K562 (cell line): ENCODE results near the gene CUX1. TPM values are rescaled to one million over a fixed set of nuclear protein-coding genes. Genes with fewer than 3 reads are reported as not detected.

Experiments
- ASH1L ChIP-seq: fragments of 450-650 bp; IDR thresholded peaks from 2 replicates; pipeline ENCODE4 v1.6.1; 2018; ENCODE audit warnings: borderline replicate concordance, mild to moderate bottlenecking, low read depth; ENCODE audit not compliant: partially characterized antibody
- CHD1 ChIP-seq: fragments of 200-600 bp; sonication (generic); IDR thresholded peaks from one replicate; pipeline ENCODE4 v1.6.1; 2012; ENCODE audit warnings: mild to moderate bottlenecking, moderate library complexity, low read length, inconsistent platforms
- CREM ChIP-seq: IDR thresholded peaks from 2 replicates; pipeline ENCODE4 v1.6.1; 2014; ENCODE audit warnings: antibody characterized with exemption, low read depth
- DDX20 ChIP-seq: fragments of 450-650 bp; IDR thresholded peaks from 2 replicates; pipeline ENCODE4 v1.6.1; 2016; ENCODE audit warnings: missing genetic modification characterization, low read depth, mild to moderate bottlenecking, missing compliant biosample characterization, moderate library complexity
- FOXP1 ChIP-seq: sonication (generic); formaldehyde crosslinking; IDR thresholded peaks from 2 replicates; pipeline ENCODE4 v1.8.0; 2022; ENCODE audit warnings: mild to moderate bottlenecking, missing genetic modification reagents
- KLF16 ChIP-seq: IDR thresholded peaks from 2 replicates; pipeline ENCODE4 v1.6.1; 2016; ENCODE audit warnings: antibody characterized with exemption
- MEF2D ChIP-seq: conservative IDR thresholded peaks from 2 replicates; pipeline ENCODE4 v1.6.1; 2016; ENCODE audit warnings: low read depth, missing genetic modification characterization, missing compliant biosample characterization
- MYNN ChIP-seq, 2 experiments: sonication (generic); formaldehyde crosslinking in 1 of 2; IDR thresholded peaks; 2 replicates each; pipeline versions ENCODE4 v1.5.0 to v1.6.1; 2016 to 2020; ENCODE audit warnings: antibody characterized with exemption in 1 of 2, missing genetic modification reagents in 1 of 2
- NCOA1 ChIP-seq: fragments of 450-650 bp; IDR thresholded peaks from 2 replicates; pipeline ENCODE4 v1.6.1; 2016; ENCODE audit warnings: low read depth
- NCOA6 ChIP-seq: fragments of 450-650 bp; IDR thresholded peaks from 2 replicates; pipeline ENCODE4 v1.6.1; 2017; ENCODE audit warnings: mild to moderate bottlenecking
- PML ChIP-seq: IDR thresholded peaks from 2 replicates; pipeline ENCODE4 v1.6.1; 2012; ENCODE audit warnings: low read length, inconsistent platforms
- POU5F1 ChIP-seq: fragments of 150-350 bp; IDR thresholded peaks from 2 replicates; pipeline ENCODE4 v1.6.1; 2014; ENCODE audit warnings: borderline replicate concordance, low read length, low read depth, mild to moderate bottlenecking; ENCODE audit not compliant: partially characterized antibody
- SNRNP70 ChIP-seq: fragments of 200-400 bp; formaldehyde crosslinking; optimal IDR thresholded peaks from 2 replicates; pipeline ENCODE3; 2017; ENCODE audit warnings: low read depth, low read length
- TAF9B ChIP-seq: fragments of 450-650 bp; IDR thresholded peaks from 2 replicates; pipeline ENCODE4 v1.6.1; 2018; ENCODE audit warnings: mild to moderate bottlenecking; ENCODE audit not compliant: partially characterized antibody
- TGIF2 ChIP-seq: sonication (generic); formaldehyde crosslinking; IDR thresholded peaks from 2 replicates; pipeline ENCODE4 v1.8.1; 2022; ENCODE audit warnings: mild to moderate bottlenecking, missing genetic modification reagents, moderate library complexity
- polyA plus RNA-seq, 8 experiments: library from polyadenylated mRNA; depleted of rRNA in 4 of 8; stranded (reverse) in 5 of 8; unstranded in 3 of 8; fragments of >200 nt; fragmentation: Nextera tagmentation in 2 of 8; fragmentation: Illumina TruSeq in 1 of 8; extraction: Ambion mirVana in 2 of 8; extraction: Trizol in 1 of 8; gene quantifications; 2 replicates each; pipeline versions ENCODE4 v1.2.1 to v1.2.3, GENCODE V29; 2011 to 2014; ENCODE audit warnings: inconsistent platforms in 1 of 8, missing spikeins in 1 of 8
- total RNA-seq, 7 experiments: library from RNA; depleted of rRNA in 6 of 7; stranded (reverse); fragments of >200 nt in 6 of 7; fragmentation: Illumina TruSeq in 2 of 7; extraction: Trizol in 2 of 7; gene quantifications; 2 replicates each; pipeline versions ENCODE4 v1.2.1 to v1.2.3, GENCODE V29; 2011 to 2021; ENCODE audit warnings: low replicate concordance in 1 of 7
- TF ChIP-seq, protein P1 (sequence below): fragments of 200-400 bp; formaldehyde crosslinking; IDR thresholded peaks from 2 replicates; pipeline ENCODE4 v1.6.1; 2017; ENCODE audit warnings: mild to moderate bottlenecking, low read depth, low read length, moderate library complexity
- TF ChIP-seq, protein P2 (sequence below): fragments of 250-450 bp; sonication (Bioruptor Pico); IDR thresholded peaks from 2 replicates; pipeline ENCODE4 v1.5.0; 2021; ENCODE audit warnings: mild to moderate bottlenecking, moderate library complexity
- TF ChIP-seq, protein P3 (sequence below): sonication (generic); formaldehyde crosslinking; IDR thresholded peaks from 2 replicates; pipeline ENCODE4 v1.8.1; 2023; ENCODE audit warnings: mild to moderate bottlenecking, missing genetic modification reagents, moderate library complexity
- TF ChIP-seq, protein P4 (sequence below): IDR thresholded peaks from 2 replicates; pipeline ENCODE4 v1.6.1; 2012; ENCODE audit warnings: low read depth, low read length, improper control_type of control experiment, borderline replicate concordance

The CUX1 gene
- total and polyA plus RNA-seq, 9 of the 15 experiments (the other 6 are each of a cell fraction or from before 2014, with no cell fraction given): 3.6 to 55.3 (median 25.2) TPM

DNA sequence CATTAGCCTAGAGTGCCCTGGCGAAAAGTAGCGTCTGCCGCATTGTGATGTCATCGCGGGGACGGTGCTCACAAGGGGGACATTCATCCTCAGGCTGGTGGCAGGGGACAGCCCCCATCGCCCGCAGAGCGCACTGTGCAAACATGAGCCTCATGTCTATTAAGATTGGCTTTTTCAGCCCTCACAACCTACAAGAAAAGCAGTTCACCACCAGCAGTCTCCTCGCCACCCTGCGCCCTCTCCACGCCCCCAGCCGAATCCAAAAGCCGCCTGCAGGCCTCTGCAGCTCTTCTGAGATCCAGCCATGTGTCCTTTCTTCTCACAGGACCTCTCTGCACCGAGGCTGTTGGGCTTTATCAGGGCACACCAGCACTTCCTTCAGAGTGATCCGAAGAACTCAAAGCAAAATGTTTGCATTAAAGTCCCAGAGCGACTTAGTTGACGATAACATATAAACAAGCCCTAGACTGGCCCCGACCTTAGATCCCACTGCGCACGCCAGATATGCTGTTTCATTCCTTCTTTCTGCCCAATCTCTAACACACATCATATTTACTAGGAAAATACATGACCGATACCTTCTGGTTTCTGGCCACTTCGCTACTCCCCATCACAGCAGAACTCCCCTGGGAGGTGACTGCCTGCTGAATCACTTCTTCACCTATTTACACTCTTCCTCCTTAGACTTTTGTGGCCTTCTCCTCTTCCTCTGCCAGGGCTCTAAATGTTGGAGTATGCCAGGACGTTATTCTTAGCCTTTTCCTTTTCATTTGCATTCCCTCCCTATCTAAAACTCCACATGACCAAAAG is 263.2 kb downstream of the CUX1 start (continued):
- TF ChIP-seq MYNN (IDR thresholded peaks at IDR 0.05): peak; percentile 11; the same call in 1 of the 2 replicates
- no peak for TF ChIP-seq MYNN (CRISPR knock-in tag; IDR thresholded peaks at IDR 0.05)
- TF ChIP-seq, protein P1, sequence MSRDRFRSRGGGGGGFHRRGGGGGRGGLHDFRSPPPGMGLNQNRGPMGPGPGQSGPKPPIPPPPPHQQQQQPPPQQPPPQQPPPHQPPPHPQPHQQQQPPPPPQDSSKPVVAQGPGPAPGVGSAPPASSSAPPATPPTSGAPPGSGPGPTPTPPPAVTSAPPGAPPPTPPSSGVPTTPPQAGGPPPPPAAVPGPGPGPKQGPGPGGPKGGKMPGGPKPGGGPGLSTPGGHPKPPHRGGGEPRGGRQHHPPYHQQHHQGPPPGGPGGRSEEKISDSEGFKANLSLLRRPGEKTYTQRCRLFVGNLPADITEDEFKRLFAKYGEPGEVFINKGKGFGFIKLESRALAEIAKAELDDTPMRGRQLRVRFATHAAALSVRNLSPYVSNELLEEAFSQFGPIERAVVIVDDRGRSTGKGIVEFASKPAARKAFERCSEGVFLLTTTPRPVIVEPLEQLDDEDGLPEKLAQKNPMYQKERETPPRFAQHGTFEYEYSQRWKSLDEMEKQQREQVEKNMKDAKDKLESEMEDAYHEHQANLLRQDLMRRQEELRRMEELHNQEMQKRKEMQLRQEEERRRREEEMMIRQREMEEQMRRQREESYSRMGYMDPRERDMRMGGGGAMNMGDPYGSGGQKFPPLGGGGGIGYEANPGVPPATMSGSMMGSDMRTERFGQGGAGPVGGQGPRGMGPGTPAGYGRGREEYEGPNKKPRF: no peak
- TF ChIP-seq, protein P2, sequence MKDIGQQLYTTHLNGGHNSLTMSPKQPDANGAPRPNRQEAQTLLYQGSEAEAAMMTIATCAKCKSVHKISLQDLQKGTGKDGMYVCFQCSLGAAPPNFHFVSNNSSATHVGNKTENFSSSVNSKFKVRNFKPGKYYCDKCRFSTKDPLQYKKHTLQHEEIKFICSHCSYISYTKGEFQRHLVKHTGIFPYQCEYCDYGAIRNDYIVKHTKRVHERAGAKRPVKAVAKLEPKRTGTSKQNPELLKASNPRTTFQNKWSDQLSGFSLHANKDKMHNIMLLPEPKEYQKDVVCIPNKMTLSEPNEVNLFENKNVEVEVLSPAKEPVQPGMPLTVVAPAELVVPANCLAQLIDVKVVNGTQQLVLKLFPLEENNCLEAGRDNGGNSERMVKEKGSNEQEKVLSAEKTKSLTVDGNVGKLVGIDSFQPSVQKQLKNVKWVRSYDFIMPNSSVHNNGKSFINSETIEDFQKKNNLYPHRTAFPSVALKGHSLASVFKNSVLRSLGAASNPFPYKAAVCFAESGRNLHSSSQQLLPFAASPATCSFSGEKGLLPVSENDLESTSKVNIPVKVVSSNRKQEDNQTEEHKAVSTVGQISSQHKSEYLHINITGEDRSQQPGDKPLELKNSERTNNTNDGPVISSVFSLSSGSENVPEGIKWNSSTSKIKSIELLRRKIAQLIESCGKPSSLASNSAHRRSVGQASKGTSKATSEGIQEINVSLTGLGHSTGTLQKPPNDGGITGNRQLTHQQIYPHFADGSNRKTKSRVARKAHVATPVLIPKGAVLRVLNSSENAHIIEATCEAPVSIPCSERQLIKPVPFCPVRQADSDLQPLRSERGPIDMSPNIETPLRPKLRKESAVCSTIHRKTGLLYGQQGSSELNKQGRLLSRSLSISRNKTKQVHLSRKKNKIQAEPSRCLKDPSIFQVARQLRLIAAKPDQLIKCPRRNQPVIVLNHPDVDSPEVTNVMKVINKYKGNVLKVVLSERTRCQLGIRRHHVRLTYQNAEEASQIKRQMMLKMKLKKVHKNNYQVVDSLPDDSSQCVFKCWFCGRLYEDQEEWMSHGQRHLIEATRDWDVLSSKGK (CRISPR knock-in tag): no peak
- peak; percentile 63 for TF ChIP-seq ASH1L
- TF ChIP-seq SNRNP70: no peak
- TF ChIP-seq CREM: peak; percentile 65; the same call in 1 of the 2 replicates
- TF ChIP-seq, protein P3, sequence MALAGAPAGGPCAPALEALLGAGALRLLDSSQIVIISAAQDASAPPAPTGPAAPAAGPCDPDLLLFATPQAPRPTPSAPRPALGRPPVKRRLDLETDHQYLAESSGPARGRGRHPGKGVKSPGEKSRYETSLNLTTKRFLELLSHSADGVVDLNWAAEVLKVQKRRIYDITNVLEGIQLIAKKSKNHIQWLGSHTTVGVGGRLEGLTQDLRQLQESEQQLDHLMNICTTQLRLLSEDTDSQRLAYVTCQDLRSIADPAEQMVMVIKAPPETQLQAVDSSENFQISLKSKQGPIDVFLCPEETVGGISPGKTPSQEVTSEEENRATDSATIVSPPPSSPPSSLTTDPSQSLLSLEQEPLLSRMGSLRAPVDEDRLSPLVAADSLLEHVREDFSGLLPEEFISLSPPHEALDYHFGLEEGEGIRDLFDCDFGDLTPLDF (CRISPR knock-in tag): no peak
- TF ChIP-seq TGIF2 (CRISPR knock-in tag): no peak
- peak; percentile 74 for TF ChIP-seq MEF2D (tag)
- TF ChIP-seq DDX20: no peak
- no peak for TF ChIP-seq TAF9B
- peak; percentile 90 for TF ChIP-seq NCOA1
- no peak for TF ChIP-seq POU5F1
- TF ChIP-seq NCOA6: no peak
- TF ChIP-seq, protein P4, sequence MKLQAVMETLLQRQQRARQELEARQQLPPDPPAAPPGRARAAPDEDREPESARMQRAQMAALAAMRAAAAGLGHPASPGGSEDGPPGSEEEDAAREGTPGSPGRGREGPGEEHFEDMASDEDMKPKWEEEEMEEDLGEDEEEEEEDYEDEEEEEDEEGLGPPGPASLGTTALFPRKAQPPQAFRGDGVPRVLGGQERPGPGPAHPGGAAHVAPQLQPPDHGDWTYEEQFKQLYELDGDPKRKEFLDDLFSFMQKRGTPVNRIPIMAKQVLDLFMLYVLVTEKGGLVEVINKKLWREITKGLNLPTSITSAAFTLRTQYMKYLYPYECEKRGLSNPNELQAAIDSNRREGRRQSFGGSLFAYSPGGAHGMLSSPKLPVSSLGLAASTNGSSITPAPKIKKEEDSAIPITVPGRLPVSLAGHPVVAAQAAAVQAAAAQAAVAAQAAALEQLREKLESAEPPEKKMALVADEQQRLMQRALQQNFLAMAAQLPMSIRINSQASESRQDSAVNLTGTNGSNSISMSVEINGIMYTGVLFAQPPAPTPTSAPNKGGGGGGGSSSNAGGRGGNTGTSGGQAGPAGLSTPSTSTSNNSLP: peak; percentile 96
- TF ChIP-seq CHD1: no peak
- 0 out of 2 replicates have a peak, but pooled peaks have one; percentile 10 for TF ChIP-seq FOXP1
- peak; percentile 74 for TF ChIP-seq KLF16
- TF ChIP-seq PML: peak; percentile 92
